Hypothalamus (tissue), 51 donors: Measurements from ENCODE around the gene LIFR.
"Not testable (repeated sequence)": the region's sequence is repeated elsewhere in the genome, so short reads cannot be mapped to it uniquely, and the experiment has no call there.

Experiments
- DNase-seq, 51 donors: peaks; one replicate each; lab custom pipeline; 2025; lab: John Stamatoyannopoulos, UW

The LIFR gene

GRCh38 chr5:38528162-38528703 lies 28.2 kb downstream of the LIFR start:
- DNase-seq: no peak

GRCh38 chr5:38527475-38527874 lies 29.0 kb downstream of the LIFR start:
- no peak for DNase-seq

GRCh38 chr5:38524022-38524421 lies 32.4 kb downstream of the LIFR start:
- DNase-seq: no peak

GRCh38 chr5:38519476-38519875 lies 37.0 kb downstream of the LIFR start:
- DNase-seq: no peak

GRCh38 chr5:38518341-38518740 lies 38.1 kb downstream of the LIFR start:
- DNase-seq: no peak

- not testable (repeated sequence) for DNase-seq
Measured at GRCh38 chr5:38516649-38517048, 39.8 kb downstream of the LIFR start.

- peak in 2 of 51 donors; percentile 4 to 14 for DNase-seq
Measured at GRCh38 chr5:38515646-38516045, 40.8 kb downstream of the LIFR start.

- no peak for DNase-seq
Measured at GRCh38 chr5:38515092-38515491, 41.4 kb downstream of the LIFR start.

- DNase-seq: no peak
Measured at GRCh38 chr5:38509185-38509584, 47.3 kb downstream of the LIFR start.

- DNase-seq: no peak
Measured at GRCh38 chr5:38506302-38506701, 50.1 kb downstream of the LIFR start.

GRCh38 chr5:38500573-38501260 lies 55.7 kb downstream of the LIFR start:
- no peak for DNase-seq

GRCh38 chr5:38497946-38498345 lies 58.5 kb downstream of the LIFR start:
- no peak for DNase-seq

GRCh38 chr5:38494763-38495162 lies 61.7 kb downstream of the LIFR start:
- DNase-seq: no peak

- no peak for DNase-seq
Measured at GRCh38 chr5:38494175-38494574, 62.3 kb downstream of the LIFR start.

- DNase-seq: no peak
Measured at GRCh38 chr5:38483805-38484398, 72.5 kb downstream of the LIFR start.

GRCh38 chr5:38479315-38479904 lies 77.0 kb downstream of the LIFR start:
- no peak for DNase-seq

- peak in 1 of 51 donors; percentile 10 for DNase-seq
Measured at GRCh38 chr5:38478878-38479277, 77.6 kb downstream of the LIFR start.

GRCh38 chr5:38478166-38478565 lies 78.3 kb downstream of the LIFR start:
- no peak for DNase-seq

- DNase-seq: peak in 1 of 51 donors; percentile 24
Measured at GRCh38 chr5:38473008-38473407, 83.4 kb downstream of the LIFR start.

GRCh38 chr5:38472541-38472940 lies 83.9 kb downstream of the LIFR start:
- DNase-seq: no peak

GRCh38 chr5:38471709-38472108 lies 84.7 kb downstream of the LIFR start:
- DNase-seq: no peak

- peak in 1 of 51 donors; percentile 18 for DNase-seq
Measured at GRCh38 chr5:38469707-38470267, 86.7 kb downstream of the LIFR start.
